Gastroesophageal sphincter (tissue), 4 donors: ENCODE results near the gene ATP6V1C2. TPM values are rescaled to one million over a fixed set of nuclear protein-coding genes. Genes with fewer than 3 reads are reported as not detected.

Experiments
- ATAC-seq: fragments of 150-250 bp; one replicate; pipeline ENCODE4 v1.9.1; 2016; ENCODE audit warnings: mild to moderate bottlenecking, moderate library complexity
- H3K27ac ChIP-seq, 4 donors: fragments of 200-600 bp; sonication (generic) in 3 of 4; 1 replicate in 3 of 4; 2 replicates in 1 of 4; pipeline ENCODE4 v1.5.1; 2016 to 2019
- H3K27me3 ChIP-seq: fragments of 200-600 bp; sonication (generic); one replicate; pipeline ENCODE4 v1.5.1; 2019
- H3K36me3 ChIP-seq, 2 donors: fragments of 200-600 bp; sonication (generic); one replicate each; pipeline ENCODE4 v1.5.1; 2019; ENCODE audit warnings: control low read depth in 1 of 2
- H3K4me1 ChIP-seq, 3 donors: fragments of 200-600 bp; sonication (generic); 1 replicate in 2 of 3; 2 replicates in 1 of 3; pipeline ENCODE4 v1.5.1; 2016 to 2019; ENCODE audit warnings: control low read depth in 2 of 3
- H3K4me3 ChIP-seq, 2 donors: fragments of 200-600 bp; sonication (generic); one replicate each; pipeline ENCODE4 v1.5.1; 2019; ENCODE audit warnings: mild to moderate bottlenecking in 1 of 2, moderate library complexity in 1 of 2
- H3K9me3 ChIP-seq, 3 donors: fragments of 200-600 bp; sonication (generic); one replicate each; pipeline ENCODE4 v1.5.1; 2017 to 2019; ENCODE audit warnings: control low read depth in 2 of 3
- CTCF ChIP-seq, 4 experiments: fragments of 200-600 bp in 2 of 4; fragments of 450-650 bp in 2 of 4; sonication (generic) in 1 of 4; IDR thresholded peaks; one replicate each; pipeline ENCODE4 v1.5.1; 2017 to 2019; ENCODE audit warnings: antibody characterized with exemption in 4 of 4, mild to moderate bottlenecking in 2 of 4, moderate library complexity in 2 of 4
- EP300 ChIP-seq: sonication (generic); formaldehyde crosslinking; IDR thresholded peaks from one replicate; pipeline ENCODE4 v1.6.1; 2017; ENCODE audit warnings: antibody characterized with exemption, mild to moderate bottlenecking
- POLR2A ChIP-seq, 2 donors: fragments of 450-650 bp; IDR thresholded peaks; one replicate each; pipeline ENCODE4 v1.6.1; 2017; ENCODE audit warnings: antibody characterized with exemption in 2 of 2, mild to moderate bottlenecking in 2 of 2, moderate library complexity in 1 of 2
- POLR2AphosphoS5 ChIP-seq: sonication (generic); formaldehyde crosslinking; IDR thresholded peaks from one replicate; pipeline ENCODE4 v1.6.1; 2017; ENCODE audit warnings: antibody characterized with exemption
- whole genome bisulfite sequencing, 2 donors: methylation state at CpG; one replicate each; pipeline ENCODE4 v1.1.5; 2018; ENCODE audit warnings: low coverage in 1 of 2; 5-methylcytosine and 5-hydroxymethylcytosine counted together
- total RNA-seq, 4 donors: library from RNA; depleted of rRNA; stranded (reverse); fragments of >200 nt; gene quantifications; one replicate each; pipeline ENCODE4 v1.1.0, GENCODE V29; 2016

ATP6V1C2 gene
- total RNA-seq, 4 donors from 2014 or later = 0.42 to 0.45 TPM; not detected in 2

GRCh38 chr2:10792001-10792634, 70.7 kb downstream of the ATP6V1C2 start:
- ATAC-seq = no peak
- no peaks in the 10 kb centered on the region for H3K27me3 ChIP-seq
- no peaks in the 10 kb centered on the region for H3K9me3 ChIP-seq
- H3K4me3 ChIP-seq = no peak overlapping the region
- H3K27ac ChIP-seq = no peak overlapping the region
- 32 to 44% methylated on average over 2 of the region's 2 CpGs for WGBS, 2 donors
- H3K36me3 ChIP-seq = peaks cover 6 to 98% of the 10 kb centered on the region in 2 donors
- TF ChIP-seq CTCF (IDR thresholded peaks at IDR 0.05) = no peak
- no peak for TF ChIP-seq POLR2AphosphoS5
- H3K4me1 ChIP-seq = peaks cover 0 to 5% (median 0%) of the 10 kb centered on the region in 3 donors

GRCh38 chr2:10792660-10793400, 71.4 kb downstream of the ATP6V1C2 start:
- peaks cover 0 to 5% (median 0%) of the 10 kb centered on the region in 3 donors for H3K4me1 ChIP-seq
- H3K36me3 ChIP-seq = peaks cover 6 to 98% of the 10 kb centered on the region in 2 donors
- H3K27me3 ChIP-seq = no peaks in the 10 kb centered on the region
- no peak overlapping the region for H3K4me3 ChIP-seq
- H3K9me3 ChIP-seq = no peaks in the 10 kb centered on the region
- no peak for TF ChIP-seq CTCF (IDR thresholded peaks at IDR 0.05)
- TF ChIP-seq POLR2A (IDR thresholded peaks at IDR 0.05) = no peak
- TF ChIP-seq EP300 = no peak
- TF ChIP-seq POLR2AphosphoS5 = no peak
- WGBS, 2 donors = 80 to 94% methylated on average over 7 to 8 of the region's 17 CpGs
- no peak overlapping the region for H3K27ac ChIP-seq
- no peak for ATAC-seq

GRCh38 chr2:10793816-10794215, 72.4 kb downstream of the ATP6V1C2 start:
- TF ChIP-seq CTCF (IDR thresholded peaks at IDR 0.05) (no peak), POLR2AphosphoS5 (no peak), EP300 (no peak), POLR2A (IDR thresholded peaks at IDR 0.05) (no peak)
- Histone ChIP-seq H3K27me3 (no peaks in the 10 kb centered on the region), H3K27ac (no peak overlapping the region), H3K4me3 (no peak overlapping the region), H3K36me3 (peaks cover 6 to 97% of the 10 kb centered on the region in 2 donors), H3K4me1 (peaks cover 0 to 5% (median 0%) of the 10 kb centered on the region in 3 donors), H3K9me3 (no peaks in the 10 kb centered on the region)
- no CpG with 5 or more reads among the region's 1 CpG for WGBS, 2 donors
- ATAC-seq = no peak

DNA sequence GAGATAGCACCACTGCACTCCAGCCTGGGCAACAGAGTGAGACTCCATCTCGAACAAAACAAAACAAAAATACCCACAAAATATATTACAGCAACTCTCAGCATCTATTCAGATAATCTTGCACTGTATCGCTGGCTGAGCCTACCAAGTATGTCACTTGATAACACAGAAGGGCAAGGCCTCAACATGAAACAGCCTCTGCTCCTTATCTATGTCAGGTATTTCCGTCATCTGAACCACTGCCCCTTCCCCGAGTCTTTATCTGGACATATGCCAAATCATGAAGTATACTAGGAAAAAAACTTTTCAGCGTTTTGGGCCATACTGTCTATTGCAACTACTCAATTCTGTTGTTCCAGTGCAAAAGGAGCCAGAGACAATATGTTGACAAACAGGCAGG, 73.4 kb downstream of the ATP6V1C2 start:
- Histone ChIP-seq H3K4me1 (peaks cover 0 to 5% (median 0%) of the 10 kb centered on the region in 3 donors), H3K27ac (no peak overlapping the region), H3K9me3 (no peaks in the 10 kb centered on the region), H3K4me3 (no peak overlapping the region), H3K36me3 (peaks cover 6 to 97% of the 10 kb centered on the region in 2 donors), H3K27me3 (no peaks in the 10 kb centered on the region)
- 68 to 72% methylated on average over 4 to 5 of the region's 5 CpGs for WGBS, 2 donors
- TF ChIP-seq POLR2A (IDR thresholded peaks at IDR 0.05) (no peak), CTCF (IDR thresholded peaks at IDR 0.05) (no peak), EP300 (no peak), POLR2AphosphoS5 (no peak)
- ATAC-seq = no peak
